T1000 (cell line): ENCODE data around the gene TGOLN2.
"Not testable (repeated sequence)": the region's sequence is repeated elsewhere in the genome, so short reads cannot be mapped to it uniquely, and the experiment has no call there.

Experiments
- DNase-seq: peaks from one replicate; lab custom pipeline; 2025; ENCODE audit warnings: mixed read lengths; lab: John Stamatoyannopoulos, UW

TGOLN2 gene

DNA sequence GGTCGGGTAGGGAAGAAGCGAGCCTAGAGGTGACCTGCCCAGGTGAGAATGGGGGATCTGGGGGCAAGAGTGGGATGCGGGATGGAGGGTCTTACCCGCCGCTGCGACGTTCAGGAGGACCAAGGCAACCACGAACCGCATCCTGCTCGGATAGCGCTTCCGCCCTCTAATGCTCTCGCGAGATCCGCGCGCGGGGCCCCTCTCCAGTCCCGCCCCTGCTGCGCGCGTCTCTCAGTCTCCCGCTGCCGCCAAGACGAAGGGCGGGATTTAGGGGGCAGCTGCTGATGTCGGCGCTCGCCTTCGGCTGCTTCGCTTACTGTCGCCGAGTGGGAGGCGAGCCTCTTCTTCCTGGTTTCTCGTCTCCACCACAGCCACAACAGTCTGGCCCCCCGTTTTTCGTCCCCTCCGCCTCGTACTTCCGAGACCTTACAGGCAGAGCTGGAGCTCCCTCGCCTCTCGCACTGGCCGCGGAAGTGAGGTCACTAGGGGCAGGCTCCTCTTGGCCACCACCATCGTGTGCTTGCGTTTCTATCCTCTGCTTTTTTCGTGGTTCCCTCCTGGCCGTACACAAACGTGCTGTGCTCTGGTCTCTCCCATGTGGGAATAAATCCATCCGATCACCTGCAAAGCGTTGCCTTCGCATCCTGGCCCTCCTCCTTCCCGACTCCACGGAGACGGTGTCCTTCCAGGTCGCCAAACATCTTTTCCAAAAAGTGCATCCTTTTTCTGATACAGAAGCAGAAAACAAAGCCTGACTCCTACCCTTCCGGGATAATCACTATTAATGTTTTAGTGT is at the start of gene TGOLN2:
TSS of gene TGOLN2 (minus strand) at position 168 of the 796 bp plus-strand sequence. CDS start at position 141, 27 bp downstream.
- peak; percentile 69 for DNase-seq

GRCh38 chr2:85377083-85377482 is 49.3 kb upstream of the TGOLN2 start:
- no peak for DNase-seq

DNA sequence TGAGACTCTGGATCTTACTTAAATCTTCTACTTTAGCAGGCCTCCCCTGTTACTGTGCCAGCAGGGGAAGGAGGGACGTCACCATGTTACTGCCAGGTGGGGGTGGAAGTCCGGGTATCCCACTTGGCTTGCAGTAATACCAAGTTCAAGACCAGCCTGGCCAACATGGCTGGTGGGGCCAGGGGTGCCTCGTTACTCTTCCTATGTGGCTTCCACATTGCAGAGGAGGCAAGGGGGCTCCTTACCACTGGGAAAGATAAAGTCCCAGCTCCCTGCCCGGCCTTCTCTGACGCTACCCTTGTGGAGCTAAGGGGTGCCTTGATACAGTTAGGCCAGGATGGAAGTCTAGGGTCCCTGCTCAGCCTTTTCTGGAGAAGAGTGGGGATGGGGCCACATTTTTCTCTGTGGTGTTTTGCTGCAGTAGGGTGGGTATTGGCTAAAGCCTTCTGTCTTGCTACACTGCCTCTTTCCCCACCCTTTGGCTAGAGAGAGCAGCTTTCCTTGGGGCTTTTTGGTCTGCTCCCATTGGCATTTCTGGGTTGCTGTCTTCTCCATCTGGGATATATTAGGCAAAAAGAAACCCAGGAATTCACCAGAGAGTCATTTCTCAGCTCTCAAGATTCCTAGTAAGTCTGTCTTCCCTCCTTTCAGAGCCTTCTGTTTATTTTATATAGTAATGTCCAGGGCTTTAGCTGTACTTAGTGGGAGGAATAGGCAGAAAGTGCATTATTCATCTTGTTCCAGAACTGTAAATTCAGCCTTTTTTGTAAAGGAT is 48.7 kb upstream of the TGOLN2 start:
- no peak for DNase-seq

DNA sequence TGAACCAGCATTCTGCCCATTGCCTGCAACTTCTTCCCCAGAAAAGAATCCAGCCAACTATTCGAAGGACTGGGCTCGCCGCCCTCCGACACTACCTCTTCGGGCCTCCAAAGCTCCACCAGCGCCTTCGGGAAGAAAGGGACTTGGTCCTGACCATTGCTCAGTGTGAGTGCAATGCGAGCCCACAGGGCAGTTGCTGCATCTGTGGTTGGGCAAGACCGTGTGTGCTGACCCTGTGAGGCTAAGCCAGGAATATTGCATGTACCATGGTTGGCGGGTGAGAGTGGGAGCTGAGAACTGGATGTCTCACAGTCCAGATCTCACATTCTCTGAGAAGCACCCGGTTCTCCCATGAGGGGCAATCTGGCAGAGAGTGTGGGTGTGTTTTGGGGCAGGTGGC is 43.3 kb upstream of the TGOLN2 start:
- DNase-seq = no peak

DNA sequence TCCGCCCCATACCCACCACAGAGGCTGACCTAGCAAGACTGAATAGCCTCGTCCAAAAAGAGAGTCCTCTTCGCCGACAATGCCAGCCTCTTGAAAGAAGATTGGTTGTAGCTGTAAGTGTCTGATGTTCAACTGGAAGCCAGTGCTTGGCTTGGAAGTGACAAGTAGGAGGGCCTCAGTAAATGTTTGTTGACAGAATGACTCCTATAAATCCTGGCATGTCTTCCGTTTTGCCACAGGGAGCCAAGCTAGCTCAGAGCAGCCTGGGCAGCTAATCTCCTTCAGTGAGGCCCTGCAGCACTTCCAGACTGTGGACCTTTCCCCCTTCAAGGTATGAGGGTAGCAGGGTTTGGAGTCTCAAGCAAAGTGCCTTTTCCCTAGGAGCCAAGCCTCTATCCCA is 41.7 kb upstream of the TGOLN2 start:
- DNase-seq = no peak

GRCh38 chr2:85368921-85369320 is 41.1 kb upstream of the TGOLN2 start:
- DNase-seq = no peak

DNA sequence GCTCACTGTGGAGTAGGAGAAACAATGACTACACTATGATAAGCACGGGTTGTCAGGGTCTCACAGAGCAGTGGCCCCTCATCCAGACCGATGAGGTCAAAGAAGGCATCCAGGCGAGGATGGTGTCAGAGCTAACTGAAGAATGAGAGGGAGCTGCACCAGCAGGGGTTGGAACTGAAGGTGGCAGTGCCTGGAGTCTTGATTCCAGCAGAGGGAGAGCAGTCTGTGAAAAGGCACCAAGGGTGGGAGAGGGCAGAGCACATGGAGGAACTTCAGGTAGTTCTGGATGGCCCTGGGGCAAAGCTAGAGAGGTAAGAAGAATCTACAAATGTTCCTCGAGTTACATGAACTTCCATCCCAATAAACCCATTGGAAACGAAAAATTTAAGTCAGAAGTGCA is 39.4 kb upstream of the TGOLN2 start:
- DNase-seq = no peak

- not testable (repeated sequence) for DNase-seq
These were observed 35.0 kb upstream of the TGOLN2 start for GRCh38 chr2:85362653-85363387.

DNA sequence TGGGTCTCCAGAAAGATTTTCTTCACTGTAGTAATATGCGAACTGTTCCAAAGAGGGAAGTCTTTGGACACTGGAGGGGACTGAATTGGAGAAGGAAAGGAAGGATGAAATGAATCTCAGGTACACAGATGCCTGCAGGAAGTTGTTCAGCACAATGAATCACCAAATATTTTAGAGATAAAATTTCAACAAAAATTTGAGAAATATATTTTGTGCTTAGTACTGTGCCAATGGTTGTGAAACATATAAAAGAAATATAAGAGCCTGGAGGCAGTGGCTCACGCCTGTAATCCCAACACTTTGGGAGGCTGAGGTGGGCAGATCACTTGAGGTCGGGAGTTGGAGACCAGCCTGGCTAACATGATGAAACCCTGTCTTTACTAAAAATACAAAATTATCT is 29.9 kb upstream of the TGOLN2 start:
- DNase-seq = no peak

- DNase-seq = no peak
These were observed 28.4 kb upstream of the TGOLN2 start for GRCh38 chr2:85356186-85356585.

DNA sequence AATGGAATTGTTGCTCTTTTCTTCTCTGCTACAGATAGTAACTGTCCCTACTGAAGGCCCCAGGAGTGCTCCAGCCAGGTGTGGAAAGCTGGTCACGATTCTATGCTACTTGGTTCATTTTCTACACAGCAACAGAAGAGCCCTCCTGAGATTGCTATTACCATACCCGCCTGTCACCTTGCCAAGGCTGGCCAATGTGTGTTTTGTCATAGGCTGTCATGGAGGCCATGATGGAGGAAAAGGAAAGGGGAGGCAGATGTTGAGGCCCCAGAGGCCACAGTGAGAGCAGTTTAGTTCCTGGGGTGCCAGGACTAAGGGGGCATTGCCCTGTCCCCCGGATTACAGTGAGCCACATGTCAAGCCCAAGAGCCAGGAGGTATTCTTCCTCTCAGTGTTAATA is 27.7 kb upstream of the TGOLN2 start:
- no peak for DNase-seq

DNA sequence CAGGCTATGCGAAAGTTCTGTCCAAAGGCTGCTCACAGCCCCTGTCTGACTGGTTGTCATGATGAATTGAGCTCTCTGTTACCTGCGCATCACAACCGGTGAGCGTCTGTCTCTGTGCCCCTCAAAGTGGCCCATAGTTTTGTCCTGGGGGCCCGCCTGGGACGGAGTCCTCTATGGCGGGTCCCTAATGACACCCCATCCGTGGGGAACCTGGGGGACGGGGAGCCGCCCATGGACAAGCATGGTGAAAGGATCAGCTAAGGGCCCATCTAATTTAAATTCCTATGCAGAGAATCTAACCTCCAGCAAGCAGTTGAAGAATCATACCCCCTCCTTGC is 27.3 kb upstream of the TGOLN2 start:
- DNase-seq = no peak

GRCh38 chr2:85354286-85355072 is 26.7 kb upstream of the TGOLN2 start, which contains the start of the genes ELMOD3 and RETSAT:
Gene ELMOD3 (plus strand): TSS chr2:85354769. CDS start chr2:85357199, 2,430 bp downstream.
Gene RETSAT (minus strand): TSS chr2:85354528. CDS start chr2:85354507, 21 bp downstream.
- peak; percentile 95 for DNase-seq

- peak; percentile 22 for DNase-seq
These were observed 26.1 kb upstream of the TGOLN2 start for GRCh38 chr2:85353876-85354285.

GRCh38 chr2:85347599-85347998 is 19.8 kb upstream of the TGOLN2 start:
- DNase-seq = no peak

DNA sequence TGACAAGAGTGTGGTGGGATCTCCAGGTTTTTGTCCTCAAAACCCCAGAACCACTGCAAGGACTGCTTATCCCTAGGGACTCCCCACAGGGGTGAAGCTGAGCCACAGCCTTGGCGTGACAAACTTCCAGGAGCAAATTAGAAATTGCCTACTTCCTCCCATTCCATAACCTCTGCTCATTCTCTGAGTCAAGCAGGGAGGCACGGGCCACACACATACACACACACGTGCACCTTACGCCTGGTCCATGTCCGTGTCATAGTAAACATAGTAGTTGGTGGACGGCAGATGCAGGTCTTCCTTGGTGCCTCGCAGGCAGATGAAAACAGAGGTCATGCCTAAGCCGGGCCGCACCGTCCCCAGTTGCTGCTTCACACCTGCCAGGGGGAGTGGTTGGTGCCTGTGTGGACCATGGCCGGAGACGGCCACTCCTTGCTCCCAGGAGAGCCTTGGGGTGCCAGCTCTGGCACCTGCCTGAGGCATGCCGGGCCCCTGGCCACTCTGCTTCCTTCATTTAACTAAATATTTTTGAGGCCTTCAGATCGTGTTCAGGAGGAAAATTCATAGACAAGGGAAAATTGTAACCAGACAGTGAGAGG is 16.7 kb upstream of the TGOLN2 start:
- no peak for DNase-seq

DNA sequence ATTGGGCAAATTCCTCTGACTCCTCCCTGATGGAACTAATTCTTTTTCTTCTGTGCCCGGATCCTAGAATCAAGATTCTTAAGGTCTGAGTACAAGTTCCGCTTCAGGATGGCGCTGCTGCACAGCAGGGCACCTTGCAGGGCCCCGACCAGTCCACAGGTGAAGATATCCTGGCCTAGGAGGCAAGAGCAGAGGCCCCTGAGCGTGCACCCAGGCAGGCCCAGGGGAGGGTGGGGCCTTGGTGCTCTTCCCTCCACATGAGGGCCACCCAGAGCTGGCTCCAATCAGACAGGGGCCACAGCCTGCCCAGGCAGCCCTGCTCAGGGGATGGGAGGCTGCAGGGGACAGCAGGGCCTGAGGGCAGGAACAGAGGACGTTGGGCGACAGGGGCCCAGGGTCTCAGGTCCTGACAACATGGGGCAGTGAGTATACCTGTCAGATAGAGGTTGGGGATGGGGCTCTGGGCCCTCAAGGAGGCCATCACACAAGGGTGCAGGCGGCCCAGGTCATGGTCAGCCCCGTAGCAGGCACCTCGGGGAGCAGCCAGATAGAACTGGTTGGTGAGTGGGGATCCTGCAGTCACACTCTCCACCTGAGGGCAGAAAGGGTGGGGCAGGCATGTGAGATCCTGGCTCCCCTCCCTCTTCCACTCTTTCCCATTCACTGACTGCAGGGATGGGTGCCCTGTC is 15.6 kb upstream of the TGOLN2 start:
- not testable (repeated sequence) for DNase-seq

DNA sequence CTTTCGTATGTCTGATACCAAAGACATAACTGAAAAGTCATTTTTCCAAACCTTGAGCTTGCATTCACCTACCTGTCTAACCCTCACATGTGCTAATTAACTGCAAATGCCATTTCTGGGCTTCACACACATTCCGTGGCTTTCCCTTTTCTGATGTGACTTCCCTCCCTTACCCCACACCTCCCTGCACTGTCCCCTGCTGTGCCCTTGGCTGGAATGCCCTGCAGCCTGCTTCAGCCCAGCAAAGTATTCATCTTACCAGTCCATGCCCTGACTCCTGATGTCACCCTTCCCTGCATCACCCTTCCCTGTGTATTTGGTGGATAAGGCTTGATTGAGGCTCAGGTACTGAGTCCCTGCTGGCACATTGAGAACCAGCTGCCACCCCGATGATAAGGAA is 14.4 kb upstream of the TGOLN2 start:
- no peak for DNase-seq

DNA sequence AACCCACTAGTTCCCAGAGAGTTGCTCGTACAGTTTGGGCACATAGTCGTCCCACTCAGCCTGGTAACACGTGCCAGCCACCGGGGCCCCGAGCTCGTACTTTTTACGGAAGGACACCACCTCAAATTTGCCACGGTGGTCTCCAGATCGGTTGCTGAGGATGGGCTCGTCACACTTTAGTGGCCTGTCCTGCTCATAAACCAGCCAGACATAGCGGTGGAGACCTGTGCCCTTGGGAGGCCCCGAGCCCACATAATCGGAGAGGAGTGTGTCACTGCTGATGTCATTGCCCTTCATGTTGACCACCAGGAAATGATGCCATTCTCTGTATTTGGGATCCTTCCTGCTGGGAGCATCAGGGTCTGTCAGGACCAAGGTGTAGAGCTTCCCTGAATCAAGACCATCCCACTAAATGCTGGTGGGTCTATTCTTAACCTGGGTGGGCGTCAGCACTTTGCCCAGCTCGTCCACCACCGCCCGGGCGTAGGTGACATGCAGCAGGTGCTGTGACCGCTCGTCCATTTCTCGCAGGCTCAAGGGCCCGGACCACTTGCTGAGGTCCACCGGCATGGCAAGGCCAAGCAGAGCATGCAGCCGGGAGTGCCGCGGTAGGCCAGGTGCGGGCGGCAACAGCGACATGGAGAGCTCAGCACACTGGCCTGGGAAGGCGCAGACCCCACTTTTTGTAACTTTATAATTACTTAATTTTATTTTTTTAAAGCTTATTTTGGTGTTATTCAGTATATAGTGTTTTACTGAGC is 13.7 kb upstream of the TGOLN2 start:
- DNase-seq = no peak
